ENCODE measurements around the gene NPAS2. TPM values are rescaled to one million over a fixed set of nuclear protein-coding genes. Genes with fewer than 3 reads are reported as not detected.

The NPAS2 gene
- total RNA-seq, 1 experiment from 2014 or later = not detected

DNA sequence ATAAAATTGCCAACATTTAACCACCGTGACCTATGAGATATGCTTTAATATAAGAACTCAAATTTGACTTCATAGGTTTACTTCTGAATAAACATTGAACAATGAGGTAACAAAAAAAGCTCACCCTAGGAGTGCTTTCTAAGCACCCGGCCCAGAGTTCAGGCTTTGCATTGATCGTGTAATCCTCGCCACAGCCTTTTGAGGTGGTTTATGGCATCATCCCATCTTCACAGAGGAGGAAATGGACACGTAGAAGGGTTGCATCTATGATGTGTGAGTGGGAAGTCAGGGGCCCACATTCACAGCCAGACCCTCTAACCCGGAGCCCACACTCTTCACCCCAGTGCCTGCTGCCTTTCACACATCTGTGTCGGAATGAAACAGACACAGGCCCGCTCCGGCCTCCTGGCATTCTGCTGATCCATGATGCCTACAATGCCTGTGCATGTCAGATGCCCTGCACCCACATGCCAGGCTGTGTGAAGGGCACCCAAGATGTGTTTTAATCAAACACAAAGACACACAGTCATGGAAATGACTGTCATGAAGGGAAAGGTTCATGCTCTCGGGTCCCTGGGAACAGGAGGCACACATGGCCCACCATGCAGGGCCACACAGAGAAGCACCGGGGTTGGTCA, 133.6 kb downstream of the NPAS2 start:
- DNase-seq = no peak
- no peaks in the 10 kb centered on the region for H3K9me2 ChIP-seq (replicated peaks; ENCODE audit: insufficient read depth, low read length)
- no peak overlapping the region for H3K4me3 ChIP-seq (ENCODE audit: low read length)
- H2AFZ ChIP-seq (ENCODE audit: low read length) = no peak overlapping the region
- H3K4me1 ChIP-seq (ENCODE audit: low read length) = no peaks in the 10 kb centered on the region
- H4K20me1 ChIP-seq (ENCODE audit: insufficient read depth, low read depth, low read length) = no peaks in the 10 kb centered on the region
- no peak overlapping the region for H3K4me2 ChIP-seq (ENCODE audit: low read depth, low read length, poor library complexity, severe bottlenecking)
- H3K27me3 ChIP-seq (ENCODE audit: low read length) = no peaks in the 10 kb centered on the region
- H3K9ac ChIP-seq (ENCODE audit: low read length) = no peak overlapping the region
- H3K9me3 ChIP-seq (ENCODE audit: low read length) = no peaks in the 10 kb centered on the region
- H3K27ac ChIP-seq (ENCODE audit: low read length) = no peak overlapping the region
- H3K36me3 ChIP-seq (ENCODE audit: insufficient read depth, low read length) = no peaks in the 10 kb centered on the region
- no peaks in the 10 kb centered on the region for H3K79me2 ChIP-seq (ENCODE audit: low read length)

DNA sequence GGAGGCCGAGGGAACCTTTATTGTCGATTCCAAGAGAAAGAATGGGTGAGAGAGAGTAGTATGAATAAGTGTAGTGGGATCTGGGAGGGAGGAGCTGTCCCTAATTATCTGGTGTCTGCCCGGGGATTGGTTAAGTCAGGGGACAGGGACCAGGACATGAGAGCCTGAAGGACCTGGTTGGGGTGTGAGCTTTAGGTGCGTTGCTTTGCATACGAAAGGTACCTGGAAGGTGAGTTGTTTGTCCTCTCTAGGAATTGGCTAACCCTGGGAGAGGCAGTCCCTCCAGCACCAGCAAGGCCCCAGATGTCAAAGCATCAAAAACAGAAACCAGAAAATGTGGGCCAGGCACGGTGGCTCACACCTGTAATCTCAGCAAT, 134.1 kb downstream of the NPAS2 start:
- no peak overlapping the region for H3K4me2 ChIP-seq (ENCODE audit: low read depth, low read length, poor library complexity, severe bottlenecking)
- H3K9ac ChIP-seq (ENCODE audit: low read length) = no peak overlapping the region
- H3K27ac ChIP-seq (ENCODE audit: low read length) = no peak overlapping the region
- no peaks in the 10 kb centered on the region for H4K20me1 ChIP-seq (ENCODE audit: insufficient read depth, low read depth, low read length)
- no peaks in the 10 kb centered on the region for H3K79me2 ChIP-seq (ENCODE audit: low read length)
- H3K9me3 ChIP-seq (ENCODE audit: low read length) = no peaks in the 10 kb centered on the region
- no peaks in the 10 kb centered on the region for H3K27me3 ChIP-seq (ENCODE audit: low read length)
- no peaks in the 10 kb centered on the region for H3K36me3 ChIP-seq (ENCODE audit: insufficient read depth, low read length)
- no peak for DNase-seq
- no peaks in the 10 kb centered on the region for H3K4me1 ChIP-seq (ENCODE audit: low read length)
- no peaks in the 10 kb centered on the region for H3K9me2 ChIP-seq (replicated peaks; ENCODE audit: insufficient read depth, low read length)
- no peak overlapping the region for H3K4me3 ChIP-seq (ENCODE audit: low read length)
- H2AFZ ChIP-seq (ENCODE audit: low read length) = no peak overlapping the region

DNA sequence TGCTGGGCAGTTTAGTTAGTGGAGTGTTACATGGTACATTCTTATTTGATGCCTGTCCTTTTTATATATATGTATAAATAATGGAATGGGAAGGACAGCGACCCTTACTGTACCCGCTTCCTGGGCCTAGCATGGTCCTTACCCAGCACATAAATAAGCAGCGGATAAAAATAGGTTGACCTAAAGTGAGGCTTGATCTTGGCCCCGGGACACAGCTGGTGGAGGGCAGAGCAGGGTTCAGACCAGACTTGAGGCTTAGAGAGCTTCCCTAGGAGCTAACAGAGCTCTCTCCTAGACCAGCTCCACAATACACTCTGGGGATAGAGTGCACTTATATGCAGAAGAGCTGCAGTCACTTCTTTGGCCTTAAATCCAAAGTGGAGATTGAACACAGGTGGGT, 135.3 kb downstream of the NPAS2 start:
- Histone ChIP-seq H3K36me3 (ENCODE audit: insufficient read depth, low read length) (no peaks in the 10 kb centered on the region), H3K4me1 (ENCODE audit: low read length) (no peaks in the 10 kb centered on the region), H3K4me3 (ENCODE audit: low read length) (no peak overlapping the region), H2AFZ (ENCODE audit: low read length) (no peak overlapping the region), H3K27me3 (ENCODE audit: low read length) (no peaks in the 10 kb centered on the region), H4K20me1 (ENCODE audit: insufficient read depth, low read depth, low read length) (no peaks in the 10 kb centered on the region), H3K9me2 (replicated peaks; ENCODE audit: insufficient read depth, low read length) (no peaks in the 10 kb centered on the region), H3K9me3 (ENCODE audit: low read length) (no peaks in the 10 kb centered on the region), H3K27ac (ENCODE audit: low read length) (no peak overlapping the region), H3K4me2 (ENCODE audit: low read depth, low read length, poor library complexity, severe bottlenecking) (no peak overlapping the region), H3K9ac (ENCODE audit: low read length) (no peak overlapping the region), H3K79me2 (ENCODE audit: low read length) (no peaks in the 10 kb centered on the region)
- DNase-seq = no peak

DNA sequence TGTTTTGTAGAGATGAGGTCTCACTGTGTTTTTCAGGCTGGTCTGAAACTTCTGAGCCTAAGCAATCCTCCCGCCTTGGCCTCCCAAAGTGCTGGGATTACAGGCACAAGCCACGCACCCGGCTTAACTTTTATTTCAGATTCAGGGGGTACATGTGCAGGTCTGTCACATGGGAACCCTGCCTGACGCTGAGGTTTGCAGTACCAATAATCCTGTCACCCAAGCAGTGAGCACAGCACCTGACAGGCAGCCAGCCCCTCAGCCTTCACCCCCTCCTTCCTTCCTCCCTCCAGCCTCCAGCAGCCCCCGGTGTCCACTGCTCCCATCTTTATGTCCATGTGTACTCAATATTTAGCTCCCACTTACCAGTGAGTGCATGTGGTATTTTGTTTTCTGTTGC, 136.1 kb downstream of the NPAS2 start:
- H3K36me3 ChIP-seq (ENCODE audit: insufficient read depth, low read length) = no peaks in the 10 kb centered on the region
- no peaks in the 10 kb centered on the region for H3K4me1 ChIP-seq (ENCODE audit: low read length)
- H3K27me3 ChIP-seq (ENCODE audit: low read length) = no peaks in the 10 kb centered on the region
- H3K9ac ChIP-seq (ENCODE audit: low read length) = no peak overlapping the region
- no peaks in the 10 kb centered on the region for H3K9me2 ChIP-seq (replicated peaks; ENCODE audit: insufficient read depth, low read length)
- no peak overlapping the region for H3K4me3 ChIP-seq (ENCODE audit: low read length)
- no peaks in the 10 kb centered on the region for H4K20me1 ChIP-seq (ENCODE audit: insufficient read depth, low read depth, low read length)
- DNase-seq = no peak
- no peaks in the 10 kb centered on the region for H3K79me2 ChIP-seq (ENCODE audit: low read length)
- H3K27ac ChIP-seq (ENCODE audit: low read length) = no peak overlapping the region
- H3K9me3 ChIP-seq (ENCODE audit: low read length) = no peaks in the 10 kb centered on the region
- H3K4me2 ChIP-seq (ENCODE audit: low read depth, low read length, poor library complexity, severe bottlenecking) = no peak overlapping the region
- H2AFZ ChIP-seq (ENCODE audit: low read length) = no peak overlapping the region

DNA sequence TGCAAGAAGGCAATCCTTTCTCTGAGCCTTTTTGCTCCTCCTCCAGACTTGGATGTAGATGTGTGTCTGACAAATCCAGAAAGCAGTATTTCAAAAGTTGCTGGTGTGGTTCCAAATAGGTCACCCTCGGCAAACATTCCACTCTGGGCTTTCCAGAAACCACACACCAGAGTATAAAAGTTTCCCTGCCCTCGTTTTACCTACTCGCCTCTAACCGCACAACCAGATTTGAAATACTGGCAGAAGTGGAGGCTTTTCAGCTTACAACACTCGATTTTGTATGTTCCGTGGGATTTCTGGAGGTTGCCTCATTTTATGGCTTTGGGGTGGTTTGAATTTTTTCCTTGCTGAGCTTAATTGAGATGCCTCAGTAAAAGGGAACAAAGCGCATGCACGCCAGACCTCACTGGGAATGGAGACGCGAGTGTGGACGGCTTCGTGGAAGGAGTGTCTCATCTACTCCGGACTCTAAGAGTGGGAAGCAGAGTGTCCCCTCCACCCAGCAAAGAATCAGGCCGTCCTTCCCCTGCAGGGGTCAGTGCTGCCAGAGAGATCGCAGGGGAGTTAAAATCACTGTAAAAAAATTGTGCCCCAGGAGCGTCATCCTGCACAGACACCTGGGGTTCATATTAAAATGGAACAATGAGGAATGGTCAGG, 138.2 kb downstream of the NPAS2 start:
- H3K9me2 ChIP-seq (replicated peaks; ENCODE audit: insufficient read depth, low read length) = no peaks in the 10 kb centered on the region
- H3K9ac ChIP-seq (ENCODE audit: low read length) = no peak overlapping the region
- no peak overlapping the region for H3K4me2 ChIP-seq (ENCODE audit: low read depth, low read length, poor library complexity, severe bottlenecking)
- H2AFZ ChIP-seq (ENCODE audit: low read length) = no peak overlapping the region
- H3K79me2 ChIP-seq (ENCODE audit: low read length) = no peaks in the 10 kb centered on the region
- H3K4me3 ChIP-seq (ENCODE audit: low read length) = no peak overlapping the region
- no peaks in the 10 kb centered on the region for H3K9me3 ChIP-seq (ENCODE audit: low read length)
- no peak for DNase-seq
- H3K27me3 ChIP-seq (ENCODE audit: low read length) = no peaks in the 10 kb centered on the region
- no peak overlapping the region for H3K27ac ChIP-seq (ENCODE audit: low read length)
- H3K36me3 ChIP-seq (ENCODE audit: insufficient read depth, low read length) = no peaks in the 10 kb centered on the region
- H3K4me1 ChIP-seq (ENCODE audit: low read length) = no peaks in the 10 kb centered on the region
- no peaks in the 10 kb centered on the region for H4K20me1 ChIP-seq (ENCODE audit: insufficient read depth, low read depth, low read length)

DNA sequence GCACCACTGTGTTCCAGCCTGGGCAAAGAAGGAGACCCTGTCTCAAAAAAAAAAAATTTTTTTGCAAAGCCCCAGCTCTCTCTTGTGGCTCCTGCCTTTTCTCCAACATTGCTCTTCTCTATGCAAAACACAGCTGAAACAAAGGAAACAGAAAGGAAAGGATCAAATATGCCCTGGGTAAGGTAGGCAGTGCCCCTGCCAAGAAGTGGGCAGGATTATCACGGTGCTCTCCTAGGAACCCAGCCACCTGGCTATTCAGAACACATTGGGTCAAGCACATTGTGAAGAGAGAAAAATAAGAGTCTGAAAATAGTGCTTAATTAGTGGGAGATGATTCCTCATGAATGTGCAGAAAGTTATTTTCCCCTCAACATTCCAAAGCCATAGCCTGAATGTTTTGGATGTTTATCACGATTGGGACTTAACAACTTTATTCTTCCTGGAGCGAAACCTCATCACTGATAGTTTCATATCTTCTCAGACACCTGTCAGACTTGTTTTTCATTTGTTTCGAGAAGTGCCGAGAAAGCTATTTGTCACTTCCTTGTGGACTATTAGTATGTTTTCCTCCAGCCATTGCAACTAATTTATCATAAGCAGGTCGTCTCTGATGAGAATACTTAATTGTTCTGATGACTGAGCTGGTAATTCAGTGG, 139.4 kb downstream of the NPAS2 start:
- Histone ChIP-seq H3K27me3 (ENCODE audit: low read length) (no peaks in the 10 kb centered on the region), H3K36me3 (ENCODE audit: insufficient read depth, low read length) (no peaks in the 10 kb centered on the region), H3K4me2 (ENCODE audit: low read depth, low read length, poor library complexity, severe bottlenecking) (no peak overlapping the region), H3K4me3 (ENCODE audit: low read length) (no peak overlapping the region), H3K9me3 (ENCODE audit: low read length) (no peaks in the 10 kb centered on the region), H3K9ac (ENCODE audit: low read length) (no peak overlapping the region), H3K27ac (ENCODE audit: low read length) (no peak overlapping the region), H3K9me2 (replicated peaks; ENCODE audit: insufficient read depth, low read length) (no peaks in the 10 kb centered on the region), H3K79me2 (ENCODE audit: low read length) (no peaks in the 10 kb centered on the region), H4K20me1 (ENCODE audit: insufficient read depth, low read depth, low read length) (no peaks in the 10 kb centered on the region), H2AFZ (ENCODE audit: low read length) (no peak overlapping the region), H3K4me1 (ENCODE audit: low read length) (no peaks in the 10 kb centered on the region)
- DNase-seq = no peak

DNA sequence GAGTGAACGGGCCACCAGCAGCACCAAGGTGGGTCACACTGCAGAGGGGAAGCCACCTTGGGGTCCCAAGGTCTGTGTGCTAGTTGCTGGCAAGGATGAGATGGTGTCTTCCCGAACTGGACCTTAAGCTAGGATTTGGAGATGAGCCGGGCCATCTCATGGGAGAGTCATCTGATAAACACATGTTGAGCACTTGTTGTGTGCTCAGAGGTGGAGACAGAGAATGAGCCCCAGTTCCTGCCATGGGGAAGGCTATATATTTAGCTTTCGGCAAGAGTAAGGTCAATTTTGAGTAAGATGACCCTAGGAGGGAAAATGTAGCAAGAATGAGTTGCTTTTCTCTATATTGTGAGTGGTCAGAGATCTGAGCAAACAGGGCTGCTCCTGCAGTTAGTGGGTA, 140.7 kb downstream of the NPAS2 start:
- no peaks in the 10 kb centered on the region for H4K20me1 ChIP-seq (ENCODE audit: insufficient read depth, low read depth, low read length)
- H3K9me3 ChIP-seq (ENCODE audit: low read length) = no peaks in the 10 kb centered on the region
- no peaks in the 10 kb centered on the region for H3K27me3 ChIP-seq (ENCODE audit: low read length)
- no peak overlapping the region for H2AFZ ChIP-seq (ENCODE audit: low read length)
- H3K9me2 ChIP-seq (replicated peaks; ENCODE audit: insufficient read depth, low read length) = no peaks in the 10 kb centered on the region
- no peak overlapping the region for H3K9ac ChIP-seq (ENCODE audit: low read length)
- no peak overlapping the region for H3K4me2 ChIP-seq (ENCODE audit: low read depth, low read length, poor library complexity, severe bottlenecking)
- H3K79me2 ChIP-seq (ENCODE audit: low read length) = no peaks in the 10 kb centered on the region
- H3K36me3 ChIP-seq (ENCODE audit: insufficient read depth, low read length) = no peaks in the 10 kb centered on the region
- H3K27ac ChIP-seq (ENCODE audit: low read length) = no peak overlapping the region
- no peak overlapping the region for H3K4me3 ChIP-seq (ENCODE audit: low read length)
- no peak for DNase-seq
- H3K4me1 ChIP-seq (ENCODE audit: low read length) = no peaks in the 10 kb centered on the region

DNA sequence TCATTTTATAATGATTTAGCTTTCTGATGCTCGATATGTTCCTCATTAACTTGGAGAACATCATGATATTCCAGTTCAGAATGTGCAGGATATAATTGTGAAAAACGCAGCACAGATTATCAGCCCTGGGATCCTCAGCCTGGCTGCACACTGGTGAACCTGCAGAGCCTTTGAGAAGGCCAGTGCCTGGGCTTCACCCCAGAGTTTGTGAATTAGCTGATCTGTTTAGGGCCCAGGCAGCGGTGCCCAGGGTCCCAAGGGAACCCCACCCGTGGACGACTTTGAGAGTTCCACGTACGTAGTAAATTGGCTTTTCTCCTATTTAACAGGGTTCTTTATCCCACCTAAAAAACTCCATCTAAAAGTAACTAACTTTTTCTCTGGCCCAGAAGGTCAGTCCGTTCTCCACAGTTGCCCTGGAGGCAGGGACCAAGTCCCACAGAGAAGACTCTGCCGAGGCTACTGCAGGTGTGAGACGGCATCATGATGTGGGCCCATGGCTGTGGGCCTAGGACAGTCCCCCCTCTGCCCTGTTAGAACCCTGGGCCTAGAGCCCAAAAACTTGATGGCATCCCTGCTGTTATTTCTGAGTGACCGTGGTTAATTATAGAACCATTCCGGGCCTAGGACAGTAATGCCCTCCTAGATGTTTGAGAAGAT, 142.6 kb downstream of the NPAS2 start:
- Histone ChIP-seq H3K36me3 (ENCODE audit: insufficient read depth, low read length) (no peaks in the 10 kb centered on the region), H3K9me3 (ENCODE audit: low read length) (no peaks in the 10 kb centered on the region), H3K9ac (ENCODE audit: low read length) (no peak overlapping the region), H3K79me2 (ENCODE audit: low read length) (no peaks in the 10 kb centered on the region), H4K20me1 (ENCODE audit: insufficient read depth, low read depth, low read length) (no peaks in the 10 kb centered on the region), H3K4me3 (ENCODE audit: low read length) (no peak overlapping the region), H3K9me2 (replicated peaks; ENCODE audit: insufficient read depth, low read length) (no peaks in the 10 kb centered on the region), H3K4me1 (ENCODE audit: low read length) (no peaks in the 10 kb centered on the region), H2AFZ (ENCODE audit: low read length) (no peak overlapping the region), H3K27ac (ENCODE audit: low read length) (no peak overlapping the region), H3K4me2 (ENCODE audit: low read depth, low read length, poor library complexity, severe bottlenecking) (no peak overlapping the region), H3K27me3 (ENCODE audit: low read length) (no peaks in the 10 kb centered on the region)
- DNase-seq = no peak
